Measurements from ENCODE around the gene RNU6-7. TPM values are rescaled to one million over a fixed set of nuclear protein-coding genes. Genes with fewer than 3 reads are reported as not detected.
A peak's percentile ranks its signal among the peaks of the same experiment; 100 is the strongest.

The RNU6-7 gene
- total and polyA plus RNA-seq, 2 experiments from 2014 or later: not detected

- peaks cover 11% of the 10 kb centered on the region; the same call in 1 of the 2 replicates for H3K27me3 ChIP-seq (replicated peaks; ENCODE audit: insufficient read depth)
- in situ Hi-C loops (cut with MboI): no loop called here
- WGBS, 2 experiments (ENCODE audit: low coverage in 1 of 2, low lambda C conversion rate in 2 of 2, missing lambda C conversion rate in 2 of 2): 86 to 90% methylated on average over 3 of the region's 3 CpGs
- TF ChIP-seq EZH2 (IDR thresholded peaks at IDR 0.05; ENCODE audit: insufficient read depth, poor library complexity, severe bottlenecking) (no peak), EZH2phosphoT487 (IDR thresholded peaks at IDR 0.05; ENCODE audit: insufficient read depth, low read depth) (no peak)
- H3K36me3 ChIP-seq (ENCODE audit: low read depth): no peaks in the 10 kb centered on the region
- H3K4me1 ChIP-seq (ENCODE audit: insufficient read depth): no peaks in the 10 kb centered on the region
- H3K79me2 ChIP-seq (ENCODE audit: insufficient read depth): no peaks in the 10 kb centered on the region
- no peak overlapping the region for H3K9ac ChIP-seq
- no peak overlapping the region for H3K4me2 ChIP-seq (ENCODE audit: unreplicated experiment)
- no peak for DNase-seq
- no peak overlapping the region for H3K27ac ChIP-seq
- no peak overlapping the region for H3K4me3 ChIP-seq
- H4K20me1 ChIP-seq (ENCODE audit: insufficient read depth): no peaks in the 10 kb centered on the region
- no peaks in the 10 kb centered on the region for H3K9me3 ChIP-seq (ENCODE audit: low read depth)
- H3K9me2 ChIP-seq (ENCODE audit: insufficient read depth): no peaks in the 10 kb centered on the region
- H2AFZ ChIP-seq: no peak overlapping the region
- H3F3A ChIP-seq (ENCODE audit: insufficient read depth): no peaks in the 10 kb centered on the region
These were observed 9.2 kb downstream of the RNU6-7 start for GRCh38 chr14:32211068-32211404.

GRCh38 chr14:32212833-32213232 lies 11.0 kb downstream of the RNU6-7 start:
- Histone ChIP-seq H3K4me1 (ENCODE audit: insufficient read depth) (no peaks in the 10 kb centered on the region), H3K36me3 (ENCODE audit: low read depth) (no peaks in the 10 kb centered on the region), H3K9ac (no peak overlapping the region), H4K20me1 (ENCODE audit: insufficient read depth) (no peaks in the 10 kb centered on the region), H3K79me2 (ENCODE audit: insufficient read depth) (no peaks in the 10 kb centered on the region), H3K9me3 (ENCODE audit: low read depth) (no peaks in the 10 kb centered on the region), H3K4me2 (ENCODE audit: unreplicated experiment) (no peak overlapping the region), H3F3A (ENCODE audit: insufficient read depth) (no peaks in the 10 kb centered on the region), H3K4me3 (no peak overlapping the region), H2AFZ (no peak overlapping the region), H3K9me2 (ENCODE audit: insufficient read depth) (no peaks in the 10 kb centered on the region), H3K27me3 (replicated peaks; ENCODE audit: insufficient read depth) (peaks cover 11% of the 10 kb centered on the region; the same call in 1 of the 2 replicates), H3K27ac (no peak overlapping the region)
- TF ChIP-seq EZH2 (IDR thresholded peaks at IDR 0.05; ENCODE audit: insufficient read depth, poor library complexity, severe bottlenecking) (no peak), EZH2phosphoT487 (IDR thresholded peaks at IDR 0.05; ENCODE audit: insufficient read depth, low read depth) (no peak)
- in situ Hi-C loops (cut with MboI): no loop called here
- no peak for DNase-seq

- H3K9me3 ChIP-seq (ENCODE audit: low read depth): no peaks in the 10 kb centered on the region
- no peaks in the 10 kb centered on the region for H3K4me1 ChIP-seq (ENCODE audit: insufficient read depth)
- no peaks in the 10 kb centered on the region for H3K9me2 ChIP-seq (ENCODE audit: insufficient read depth)
- H3K4me2 ChIP-seq (ENCODE audit: unreplicated experiment): no peak overlapping the region
- H3K4me3 ChIP-seq: no peak overlapping the region
- H3K27me3 ChIP-seq (replicated peaks; ENCODE audit: insufficient read depth): no peaks in the 10 kb centered on the region
- H3K9ac ChIP-seq: no peak overlapping the region
- 20 to 22% methylated on average over 5 of the region's 5 CpGs for WGBS, 2 experiments (ENCODE audit: low coverage in 1 of 2, low lambda C conversion rate in 2 of 2, missing lambda C conversion rate in 2 of 2)
- H3K27ac ChIP-seq: no peak overlapping the region
- H2AFZ ChIP-seq: no peak overlapping the region
- no peaks in the 10 kb centered on the region for H4K20me1 ChIP-seq (ENCODE audit: insufficient read depth)
- no peak for DNase-seq
- TF ChIP-seq EZH2 (IDR thresholded peaks at IDR 0.05; ENCODE audit: insufficient read depth, poor library complexity, severe bottlenecking) (no peak), EZH2phosphoT487 (IDR thresholded peaks at IDR 0.05; ENCODE audit: insufficient read depth, low read depth) (no peak)
- no peaks in the 10 kb centered on the region for H3K79me2 ChIP-seq (ENCODE audit: insufficient read depth)
- in situ Hi-C loops (cut with MboI): no loop called here
- no peaks in the 10 kb centered on the region for H3F3A ChIP-seq (ENCODE audit: insufficient read depth)
- H3K36me3 ChIP-seq (ENCODE audit: low read depth): no peaks in the 10 kb centered on the region
These were observed 15.5 kb downstream of the RNU6-7 start for GRCh38 chr14:32217301-32217700.

- DNase-seq: peak; percentile 83
- Histone ChIP-seq H3K27me3 (replicated peaks; ENCODE audit: insufficient read depth) (no peaks in the 10 kb centered on the region), H3K9ac (no peak overlapping the region), H3K79me2 (ENCODE audit: insufficient read depth) (no peaks in the 10 kb centered on the region), H3K27ac (no peak overlapping the region), H3K4me3 (no peak overlapping the region), H3K9me2 (ENCODE audit: insufficient read depth) (no peaks in the 10 kb centered on the region), H3K36me3 (ENCODE audit: low read depth) (no peaks in the 10 kb centered on the region), H3K9me3 (ENCODE audit: low read depth) (no peaks in the 10 kb centered on the region), H2AFZ (peak overlapping the region; percentile 30; the same call in 1 of the 2 replicates), H3K4me1 (ENCODE audit: insufficient read depth) (peaks cover 9% of the 10 kb centered on the region), H4K20me1 (ENCODE audit: insufficient read depth) (no peaks in the 10 kb centered on the region), H3K4me2 (ENCODE audit: unreplicated experiment) (no peak overlapping the region), H3F3A (ENCODE audit: insufficient read depth) (peaks cover 9% of the 10 kb centered on the region)
- WGBS, 2 experiments (ENCODE audit: low coverage in 1 of 2, low lambda C conversion rate in 2 of 2, missing lambda C conversion rate in 2 of 2): 12 to 13% methylated on average over 6 of the region's 6 CpGs
- in situ Hi-C loops (cut with MboI): no loop called here
- TF ChIP-seq EZH2phosphoT487 (IDR thresholded peaks at IDR 0.05; ENCODE audit: insufficient read depth, low read depth): no peak
- TF ChIP-seq EZH2 (IDR thresholded peaks at IDR 0.05; ENCODE audit: insufficient read depth, poor library complexity, severe bottlenecking): no peak
These were observed 23.0 kb downstream of the RNU6-7 start for GRCh38 chr14:32224737-32225377.

All from GM23248 (cell line).